Lower leg skin (tissue), 3 donors: ENCODE data around the gene CAMK2B.

ENCODE experiments used
- CTCF ChIP-seq, 3 donors: fragments of 450-650 bp; IDR thresholded peaks; one replicate each; pipeline ENCODE4 v1.5.1; 2016; ENCODE audit warnings: antibody characterized with exemption in 3 of 3, mild to moderate bottlenecking in 3 of 3, moderate library complexity in 2 of 3
- POLR2A ChIP-seq, 2 donors: fragments of 450-650 bp; IDR thresholded peaks; one replicate each; pipeline ENCODE4 v1.6.1; 2016 to 2017; ENCODE audit warnings: antibody characterized with exemption in 2 of 2, mild to moderate bottlenecking in 1 of 2, moderate library complexity in 1 of 2

GRCh38 chr7:44291066-44291732, 34.2 kb downstream of the CAMK2B start:
- no peak for TF ChIP-seq CTCF (IDR thresholded peaks at IDR 0.05)
- no peak for TF ChIP-seq POLR2A (IDR thresholded peaks at IDR 0.05)
